GM18526 (cell line): ENCODE results near the gene MYLK3.

Experiments
- POLR2A ChIP-seq: IDR thresholded peaks from 3 replicates; pipeline ENCODE4 v1.6.1; 2011; ENCODE audit not compliant: insufficient read length; ENCODE audit errors: extremely low read depth

Gene MYLK3

DNA sequence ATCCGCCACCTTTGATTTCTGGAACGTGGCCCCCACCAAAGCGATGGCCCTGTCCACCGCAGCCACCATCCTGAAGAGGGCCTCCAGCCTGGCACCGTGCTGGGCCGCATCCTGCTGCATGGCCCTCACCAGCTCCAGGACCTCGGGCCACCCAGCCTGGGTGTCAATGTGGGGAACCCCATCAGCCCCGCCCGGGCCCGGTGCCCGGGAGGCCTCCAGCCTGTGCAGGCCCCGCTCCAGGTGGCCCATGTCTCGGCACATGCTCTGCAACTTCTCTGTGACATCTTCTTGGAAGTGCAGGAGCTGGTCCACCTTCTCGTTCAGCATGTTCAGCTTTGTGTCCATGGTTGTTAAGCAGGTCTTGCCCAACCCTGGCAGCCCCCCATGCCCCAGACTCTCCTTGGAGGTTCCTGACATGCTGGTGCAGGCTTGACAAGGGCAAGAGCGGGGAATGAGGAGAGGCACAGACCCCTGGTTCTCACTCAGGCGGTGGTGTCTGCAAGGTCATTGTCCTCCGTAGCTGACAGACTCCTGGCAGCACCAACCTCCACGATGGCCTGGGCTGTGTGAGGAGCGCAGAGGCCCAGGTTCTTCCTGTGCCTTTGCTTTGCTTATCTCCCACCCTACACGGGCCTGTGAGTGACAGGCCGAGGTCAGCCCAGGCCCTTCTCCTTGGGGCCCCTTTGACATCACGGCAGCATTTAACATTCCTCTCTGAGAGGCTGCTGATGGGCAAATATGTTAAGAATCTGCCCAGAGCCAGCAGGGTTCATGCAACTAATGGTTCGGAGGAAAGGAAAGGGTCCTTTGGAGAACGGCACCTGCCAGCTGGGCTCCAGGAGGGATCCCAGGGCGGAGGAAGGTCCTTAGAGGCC is at the start of gene MYLK3:
MYLK3 (minus strand) TSS at position 568 of the 875 bp plus-strand sequence; CDS start at position 417, 151 bp downstream.
- TF ChIP-seq POLR2A, result no peak

DNA sequence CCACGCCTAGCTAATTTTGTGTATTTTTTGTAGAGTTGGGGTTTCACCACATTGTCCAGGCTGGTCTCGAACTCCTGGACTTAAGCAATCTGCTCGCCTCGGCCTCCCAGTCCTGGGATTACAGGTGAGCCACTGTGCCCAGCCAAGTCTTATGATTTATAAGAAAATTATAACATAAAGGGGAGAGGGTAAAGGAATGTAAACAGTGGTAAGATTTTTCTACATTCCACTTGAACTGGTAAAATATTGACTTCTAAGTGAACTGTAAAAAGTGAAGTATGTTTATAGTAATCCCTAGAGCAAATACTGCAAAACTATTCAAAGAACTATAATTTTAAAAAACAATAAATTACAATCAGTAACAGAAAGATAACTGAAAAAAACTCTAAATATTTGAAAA is 49.4 kb upstream of the MYLK3 start:
- TF ChIP-seq POLR2A, result no peak

DNA sequence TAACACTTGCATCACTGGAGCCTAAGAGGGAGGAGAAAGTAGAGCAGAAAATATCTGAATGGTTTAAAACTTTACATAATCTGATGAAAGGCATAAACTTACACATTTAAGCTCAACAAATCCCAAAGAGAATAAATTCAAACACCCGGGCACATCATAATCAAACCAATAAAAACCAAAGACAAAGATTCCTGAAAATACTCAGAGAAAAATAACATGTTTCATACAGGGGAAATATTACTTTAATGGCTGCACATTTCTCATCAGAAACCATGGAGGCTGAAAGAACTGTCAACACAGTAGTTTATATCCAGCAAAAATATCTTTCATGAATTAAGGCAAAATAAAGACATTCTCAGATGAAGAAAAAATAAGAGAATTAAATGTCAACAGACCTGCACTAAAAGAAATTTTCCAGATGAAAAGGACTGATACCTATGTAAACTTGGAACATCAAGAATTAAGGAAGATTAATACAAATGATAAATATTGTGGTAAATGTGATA is 48.7 kb upstream of the MYLK3 start:
- TF ChIP-seq POLR2A, result no peak

GRCh38 chr16:46793841-46794240 is 45.7 kb upstream of the MYLK3 start:
- no peak for TF ChIP-seq POLR2A

DNA sequence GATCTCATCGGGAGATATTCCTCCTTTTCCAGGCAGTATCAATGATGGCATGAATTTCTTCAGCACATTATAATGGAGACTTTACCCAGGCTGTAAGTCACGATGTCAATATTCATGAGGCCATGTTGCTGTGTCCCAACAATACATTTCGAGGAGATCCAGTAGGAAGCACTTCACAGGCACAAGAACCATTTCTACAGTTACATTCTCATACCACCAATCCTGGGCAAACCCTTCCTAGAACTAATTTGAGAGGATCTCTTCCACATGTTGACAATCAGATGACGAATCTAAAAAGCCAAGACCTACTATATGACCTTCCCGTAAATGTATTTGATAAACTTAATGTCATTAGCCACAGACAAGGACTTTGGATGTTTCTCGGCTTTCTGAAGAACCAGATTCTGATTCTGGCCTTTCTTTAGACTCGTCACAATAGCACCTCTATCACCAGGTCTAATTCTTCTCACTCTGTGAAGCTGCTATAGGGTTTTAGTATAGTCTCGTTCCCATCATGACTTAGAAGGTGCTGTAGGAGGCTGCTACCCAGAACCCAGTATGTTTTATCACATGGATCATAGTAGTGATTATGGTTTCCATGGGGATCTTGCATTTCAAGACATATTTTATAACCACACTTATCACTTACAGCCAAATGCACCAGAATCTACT is 42.6 kb upstream of the MYLK3 start:
- TF ChIP-seq POLR2A, result no peak

DNA sequence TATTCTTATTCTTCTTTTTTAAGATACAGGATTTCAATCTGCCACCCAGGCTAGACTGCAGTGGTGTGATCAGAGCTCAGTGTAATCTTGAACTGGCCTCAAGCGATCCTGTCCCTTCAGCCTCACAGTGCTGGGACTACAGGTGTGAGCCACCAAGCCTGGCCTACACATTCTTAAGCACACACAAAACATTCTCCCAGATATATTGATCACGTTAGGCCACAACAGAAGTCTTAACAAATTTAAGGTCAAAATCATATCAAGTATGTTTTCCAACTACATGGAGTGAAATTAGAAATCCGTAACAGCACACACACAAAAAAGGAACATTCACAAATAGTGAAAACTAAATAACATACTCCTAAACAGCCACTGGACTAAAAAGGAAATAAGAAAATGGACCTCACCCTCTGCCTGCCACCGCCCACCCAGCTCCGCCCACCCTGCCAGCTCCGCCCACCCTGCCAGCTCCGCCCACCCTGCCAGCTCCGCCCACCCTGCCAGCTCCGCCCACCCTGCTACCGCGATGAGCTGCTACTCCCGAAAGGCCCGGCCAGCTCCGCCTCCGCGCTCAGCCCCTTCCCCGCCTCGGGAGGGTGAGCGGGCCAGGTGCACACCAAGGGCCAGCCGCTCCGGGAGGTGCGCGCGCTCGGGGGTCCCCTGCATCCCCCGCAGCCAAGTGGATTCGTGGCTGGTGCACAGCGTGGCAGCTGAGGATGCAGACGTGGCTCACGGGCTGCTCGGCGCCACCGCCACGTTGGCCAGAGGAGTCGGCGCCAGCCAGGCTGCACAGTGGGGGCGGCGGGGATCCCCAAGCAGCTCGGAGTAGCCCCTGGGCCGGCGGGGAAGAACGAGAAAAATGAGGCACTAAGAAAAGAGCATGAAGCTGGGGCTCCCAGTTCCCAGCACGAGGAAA is 41.6 kb upstream of the MYLK3 start:
- TF ChIP-seq POLR2A, result peak; percentile 78

DNA sequence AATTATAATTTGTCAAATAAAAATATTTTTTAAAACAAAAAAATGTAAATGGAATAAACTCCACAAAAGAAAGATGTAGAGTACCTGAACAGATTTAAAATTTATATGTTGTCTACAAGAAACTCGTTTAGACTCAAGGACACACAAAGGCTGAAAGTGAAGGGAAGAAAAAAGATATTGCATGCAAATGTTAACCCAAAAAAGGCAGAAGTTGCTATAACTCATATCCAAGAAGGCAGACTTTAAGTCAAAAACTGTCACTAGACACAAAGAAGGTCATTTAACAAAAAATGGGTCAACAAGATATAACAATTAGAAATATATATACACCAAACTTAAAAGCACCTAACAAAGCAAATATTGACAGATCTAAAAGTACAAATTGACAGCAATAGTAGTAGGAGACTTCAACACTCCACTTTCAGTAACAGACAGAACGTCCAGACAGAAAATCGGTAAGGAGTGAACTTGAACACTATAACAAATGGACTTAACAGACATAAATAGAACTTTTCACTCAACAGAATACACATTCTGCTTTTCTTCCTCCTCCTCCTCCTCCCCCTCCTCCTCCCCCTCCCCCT is 40.8 kb upstream of the MYLK3 start:
- no peak for TF ChIP-seq POLR2A

DNA sequence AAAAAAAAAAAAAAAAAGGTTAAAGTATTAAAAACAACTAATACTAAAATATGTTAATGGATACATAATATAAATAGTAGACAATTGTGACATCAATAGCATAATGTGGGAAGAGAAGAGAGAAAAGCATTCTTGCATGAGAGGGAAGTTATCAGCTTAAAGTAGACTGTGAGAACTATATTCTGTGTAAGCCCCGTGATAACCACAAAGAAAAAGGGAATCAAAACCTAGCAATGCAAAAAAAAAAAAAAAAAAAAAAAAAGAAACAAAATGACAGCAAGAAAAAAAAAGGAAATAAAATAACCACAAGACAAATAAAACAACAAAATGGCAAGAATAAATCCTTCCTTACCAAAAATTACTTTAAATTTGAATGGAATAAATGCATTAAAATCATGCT is 39.8 kb upstream of the MYLK3 start:
- TF ChIP-seq POLR2A, result no peak

- TF ChIP-seq POLR2A, result no peak
These were observed 37.1 kb upstream of the MYLK3 start for GRCh38 chr16:46785076-46785845.

GRCh38 chr16:46783800-46784199 is 35.7 kb upstream of the MYLK3 start:
- no peak for TF ChIP-seq POLR2A

GRCh38 chr16:46782320-46782719 is 34.2 kb upstream of the MYLK3 start:
- TF ChIP-seq POLR2A, result no peak

DNA sequence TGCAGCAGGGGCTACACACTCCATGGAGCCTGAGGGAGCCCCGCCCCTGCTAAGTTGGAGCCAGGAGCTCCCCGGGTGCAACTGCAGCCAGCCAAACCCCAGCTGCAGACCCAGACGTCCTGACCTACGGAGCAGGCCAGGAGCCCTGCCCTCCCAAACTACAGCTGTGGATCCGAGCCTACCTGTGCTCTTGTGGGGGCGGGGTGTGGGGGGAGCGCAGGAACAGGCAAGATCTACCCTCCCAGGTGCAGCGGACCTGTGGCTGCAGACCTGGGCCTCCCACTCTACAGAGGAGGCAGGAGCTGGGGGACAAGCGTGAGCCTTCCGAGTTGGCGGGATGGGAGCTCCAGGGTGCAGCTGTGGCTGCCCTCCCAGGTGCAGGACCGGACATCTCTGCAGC is 29.7 kb upstream of the MYLK3 start:
- TF ChIP-seq POLR2A, result no peak

GRCh38 chr16:46775214-46775613 is 27.1 kb upstream of the MYLK3 start:
- TF ChIP-seq POLR2A, result no peak

- no peak for TF ChIP-seq POLR2A
These were observed 26.6 kb upstream of the MYLK3 start for GRCh38 chr16:46774743-46775177.

- TF ChIP-seq POLR2A, result no peak
These were observed 24.3 kb upstream of the MYLK3 start for GRCh38 chr16:46772463-46772862.

DNA sequence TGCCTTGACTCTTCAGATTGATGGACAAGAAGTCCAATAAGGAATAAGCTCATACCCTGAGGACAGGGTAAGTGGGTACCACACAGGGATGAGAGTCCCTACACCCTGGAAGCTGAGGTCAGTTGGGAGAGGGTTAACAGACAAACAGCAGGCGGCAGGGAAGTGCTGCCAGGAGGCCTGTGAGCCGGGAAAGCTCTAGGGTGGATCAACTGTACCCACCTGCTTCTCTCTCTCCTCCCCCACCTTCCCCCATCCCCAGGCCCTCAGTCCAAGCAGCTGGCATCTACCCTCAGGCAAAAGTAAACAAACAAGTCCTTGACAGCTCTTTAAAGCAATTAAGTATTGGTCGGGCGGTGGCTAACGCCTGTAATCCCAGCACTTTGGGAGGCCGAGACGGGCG is 20.7 kb upstream of the MYLK3 start:
- TF ChIP-seq POLR2A, result no peak
